ENCODE results near the gene HSPA1B.

DNA sequence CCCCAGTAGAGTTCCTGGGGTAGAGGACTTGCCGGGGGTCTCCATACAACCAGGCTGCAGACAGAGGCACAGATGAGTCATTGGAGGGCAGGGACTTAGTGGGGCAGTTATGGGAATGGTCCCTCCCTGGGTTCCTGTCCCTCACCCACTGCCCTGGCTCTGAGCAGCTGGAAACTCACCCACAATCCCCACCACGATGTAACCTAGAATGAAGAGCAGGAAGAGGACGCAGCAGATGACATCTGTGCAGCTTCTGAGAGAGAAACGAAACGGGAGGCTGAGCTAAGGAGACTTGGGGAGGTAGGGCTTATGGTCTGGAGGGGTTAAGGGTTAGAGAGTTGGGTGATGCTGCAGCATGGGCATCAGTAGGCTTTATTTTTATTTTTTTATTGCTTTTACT, 48.3 kb downstream of the HSPA1B start:
- TF ChIP-seq, protein P1, sequence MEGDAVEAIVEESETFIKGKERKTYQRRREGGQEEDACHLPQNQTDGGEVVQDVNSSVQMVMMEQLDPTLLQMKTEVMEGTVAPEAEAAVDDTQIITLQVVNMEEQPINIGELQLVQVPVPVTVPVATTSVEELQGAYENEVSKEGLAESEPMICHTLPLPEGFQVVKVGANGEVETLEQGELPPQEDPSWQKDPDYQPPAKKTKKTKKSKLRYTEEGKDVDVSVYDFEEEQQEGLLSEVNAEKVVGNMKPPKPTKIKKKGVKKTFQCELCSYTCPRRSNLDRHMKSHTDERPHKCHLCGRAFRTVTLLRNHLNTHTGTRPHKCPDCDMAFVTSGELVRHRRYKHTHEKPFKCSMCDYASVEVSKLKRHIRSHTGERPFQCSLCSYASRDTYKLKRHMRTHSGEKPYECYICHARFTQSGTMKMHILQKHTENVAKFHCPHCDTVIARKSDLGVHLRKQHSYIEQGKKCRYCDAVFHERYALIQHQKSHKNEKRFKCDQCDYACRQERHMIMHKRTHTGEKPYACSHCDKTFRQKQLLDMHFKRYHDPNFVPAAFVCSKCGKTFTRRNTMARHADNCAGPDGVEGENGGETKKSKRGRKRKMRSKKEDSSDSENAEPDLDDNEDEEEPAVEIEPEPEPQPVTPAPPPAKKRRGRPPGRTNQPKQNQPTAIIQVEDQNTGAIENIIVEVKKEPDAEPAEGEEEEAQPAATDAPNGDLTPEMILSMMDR (IDR thresholded peaks at IDR 0.05; ENCODE audit: low read depth, low read length, poor library complexity, severe bottlenecking): no peak
- TF ChIP-seq EZH2phosphoT487 (IDR thresholded peaks at IDR 0.05; ENCODE audit: borderline replicate concordance, low read length): no peak
